Effector CD8-positive, alpha-beta T cell (primary cell): Measurements from ENCODE around the gene MFN2.

Experiments used
- DNase-seq: peaks from one replicate; lab custom pipeline; 2025; lab: John Stamatoyannopoulos, UW

The MFN2 gene

DNA sequence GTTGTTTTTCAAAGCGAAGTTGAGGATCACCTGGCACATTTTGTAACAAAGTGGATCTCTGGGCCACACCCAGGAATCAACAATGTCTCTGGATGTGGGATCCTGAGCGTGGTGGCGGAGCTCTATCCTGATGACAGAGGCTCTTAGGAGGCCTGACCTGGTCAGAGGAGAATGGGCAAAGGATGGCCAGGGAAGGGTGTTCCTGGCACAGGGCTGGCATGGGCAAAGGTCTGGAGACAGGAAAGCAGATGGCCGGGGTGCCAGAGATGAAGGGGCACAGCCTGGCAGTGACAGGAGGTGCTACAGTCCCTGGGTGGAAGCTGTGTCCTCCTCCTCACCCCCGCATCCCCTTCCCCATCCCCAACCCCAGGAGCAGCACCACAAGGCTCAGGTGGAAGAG lies 20.0 kb upstream of the MFN2 start:
- DNase-seq = no peak

DNA sequence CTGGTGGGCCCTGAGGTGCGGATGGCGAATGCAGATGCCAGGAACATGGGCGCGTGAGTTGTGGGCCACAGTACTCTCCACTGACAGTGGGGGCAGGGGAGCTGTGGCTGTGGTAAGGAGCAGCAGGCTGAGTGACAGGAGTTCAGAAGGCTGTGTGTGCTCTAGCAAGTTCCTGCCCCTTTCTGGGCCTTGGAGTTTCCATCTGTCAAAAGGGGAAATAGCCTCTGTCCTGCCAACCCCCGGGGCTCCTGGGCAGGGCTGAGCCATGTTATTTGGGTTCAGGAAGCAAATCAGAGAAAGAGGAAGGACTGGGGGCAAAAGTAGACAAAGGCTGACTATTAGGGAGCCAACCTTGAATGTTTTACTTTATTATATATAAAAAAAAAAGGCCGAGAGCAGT lies 19.5 kb upstream of the MFN2 start:
- no peak for DNase-seq

DNA sequence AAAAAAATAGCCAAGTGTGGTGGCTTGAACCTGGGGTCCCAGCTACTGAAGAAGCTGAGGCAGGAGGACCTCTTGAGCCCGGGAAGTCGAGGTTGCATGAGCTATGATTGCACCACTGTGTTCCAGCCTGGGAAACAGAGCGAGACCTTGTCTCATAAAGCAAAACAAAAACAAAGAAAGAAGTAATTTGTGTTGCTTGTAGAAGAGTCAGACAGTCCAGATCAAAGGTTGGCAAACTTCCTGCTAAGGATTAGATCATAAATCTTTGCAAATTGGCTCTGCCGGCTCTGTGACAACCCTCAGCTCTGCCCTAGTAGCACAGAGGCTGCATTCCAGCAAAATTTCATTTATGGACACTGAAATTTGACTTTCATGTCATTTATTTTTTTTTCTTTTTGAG lies 19.0 kb upstream of the MFN2 start:
- no peak for DNase-seq

DNA sequence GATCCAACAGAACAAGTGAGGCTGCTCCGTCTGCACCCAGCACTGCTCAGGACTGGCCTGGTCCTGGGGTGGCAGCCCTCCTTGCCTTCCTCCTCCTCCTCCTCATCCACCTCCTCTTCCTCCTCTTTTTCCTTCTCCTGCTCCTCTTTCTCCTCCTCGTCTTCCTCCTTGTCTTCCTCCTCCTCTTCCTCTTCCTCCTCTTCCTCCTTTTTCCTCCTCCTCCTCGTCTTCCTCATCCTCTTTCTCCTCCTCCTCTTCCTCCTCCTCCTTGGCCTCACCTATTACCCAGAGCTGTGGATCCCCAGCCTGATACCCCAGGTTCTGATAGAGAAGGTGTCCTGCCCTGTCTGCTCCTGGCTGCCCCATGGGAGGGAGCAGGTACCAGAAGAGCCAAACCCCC lies 16.6 kb upstream of the MFN2 start:
- no peak for DNase-seq

DNA sequence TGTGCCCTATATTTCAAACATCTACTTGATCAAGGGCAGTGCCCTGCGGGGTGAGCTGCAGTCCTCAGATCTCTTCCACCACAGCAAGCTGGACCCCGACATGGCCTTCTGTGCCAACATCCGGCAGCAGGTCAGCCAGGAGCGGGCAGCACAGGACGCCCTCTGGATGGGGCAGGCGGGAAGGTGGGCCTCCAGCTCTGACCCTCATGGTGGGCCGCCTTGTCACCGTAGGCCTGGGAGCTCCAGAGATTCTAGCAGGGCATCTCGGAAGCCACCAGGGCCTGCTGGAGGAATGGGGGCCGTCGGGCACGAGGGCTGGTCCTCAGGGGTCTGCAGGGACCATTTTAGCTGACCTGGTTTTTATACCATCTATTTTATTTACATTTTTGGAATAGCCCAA lies 15.6 kb upstream of the MFN2 start:
- no peak for DNase-seq

DNA sequence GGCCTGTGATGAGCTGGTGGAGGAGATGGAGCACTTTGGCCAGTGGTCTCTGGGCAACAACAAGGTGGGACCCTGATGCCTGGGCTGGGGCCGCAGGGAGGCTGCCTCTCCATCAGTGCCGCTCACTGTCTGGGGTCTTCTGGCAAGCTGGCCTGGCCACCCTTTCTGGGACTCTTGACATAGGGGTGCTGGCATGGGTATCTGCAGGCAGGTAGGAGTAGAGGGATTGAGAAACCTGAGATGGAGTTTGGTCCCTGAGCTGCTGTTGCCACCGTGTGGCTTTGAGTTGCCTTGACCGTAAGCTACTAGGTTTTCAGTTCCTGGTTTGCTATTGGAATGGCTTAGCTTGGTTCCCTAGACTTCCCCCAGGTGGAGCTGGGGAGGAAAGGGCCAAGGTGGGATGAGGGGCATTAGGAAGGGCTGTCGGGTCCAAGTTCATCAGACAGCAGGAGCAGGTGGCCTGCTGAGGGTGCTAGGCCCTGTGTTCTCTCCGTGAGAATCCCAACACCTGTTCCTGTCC lies 13.2 kb upstream of the MFN2 start:
- no peak for DNase-seq

DNA sequence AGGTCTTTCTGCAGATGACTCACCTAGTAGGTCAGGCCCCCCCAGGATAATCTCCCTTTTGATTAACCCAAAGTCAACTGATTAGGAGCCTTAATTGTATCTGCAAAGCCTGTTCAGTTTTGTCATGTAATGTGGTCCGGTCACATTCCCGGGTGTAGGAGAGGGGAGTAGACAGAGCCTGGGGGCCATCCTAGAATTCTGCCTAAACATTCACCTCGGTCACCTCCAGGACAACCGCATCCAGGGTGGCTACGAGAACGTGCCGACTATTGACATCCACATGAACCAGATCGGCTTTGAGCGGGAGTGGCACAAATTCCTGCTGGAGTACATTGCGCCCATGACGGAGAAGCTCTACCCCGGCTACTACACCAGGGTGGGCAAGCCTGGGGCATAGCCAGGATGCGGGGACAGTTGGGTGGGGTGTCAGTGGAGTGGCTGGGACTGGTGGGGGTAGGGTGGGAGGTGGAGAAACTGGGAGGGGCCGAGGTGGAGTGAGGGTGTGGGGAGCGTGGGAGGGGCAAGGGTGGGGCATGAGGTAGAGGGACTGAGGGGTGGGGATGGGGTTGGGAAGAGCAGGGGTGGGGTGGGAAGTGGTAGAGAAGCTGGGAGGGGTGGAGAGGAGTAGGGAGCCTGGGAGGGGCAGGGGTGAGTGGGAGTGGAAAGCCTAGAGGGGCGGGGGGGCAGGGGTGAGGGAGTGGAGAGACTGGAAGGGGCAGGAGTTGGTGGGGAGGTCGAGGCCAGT lies 9.6 kb upstream of the MFN2 start:
- no peak for DNase-seq

DNA sequence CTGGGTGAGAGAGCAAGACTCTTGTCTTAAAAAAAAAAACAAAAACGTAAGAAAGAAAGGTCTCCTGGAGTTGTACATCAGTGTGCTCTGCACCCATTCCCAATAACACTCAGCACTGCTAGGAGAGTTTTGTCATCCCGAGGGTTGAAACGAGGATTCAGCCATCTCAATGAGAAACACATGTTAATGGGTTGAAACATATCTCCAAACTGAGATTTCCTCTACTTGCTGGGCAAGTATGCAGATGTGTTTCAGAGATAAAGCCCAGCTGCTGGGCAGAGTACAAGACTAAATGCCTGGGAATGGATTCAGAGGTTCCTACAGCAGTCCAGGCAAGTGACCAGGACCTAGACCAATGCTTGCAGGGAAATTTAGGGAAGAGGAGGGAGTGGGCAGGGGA lies 2.6 kb upstream of the MFN2 start:
- no peak for DNase-seq

DNA sequence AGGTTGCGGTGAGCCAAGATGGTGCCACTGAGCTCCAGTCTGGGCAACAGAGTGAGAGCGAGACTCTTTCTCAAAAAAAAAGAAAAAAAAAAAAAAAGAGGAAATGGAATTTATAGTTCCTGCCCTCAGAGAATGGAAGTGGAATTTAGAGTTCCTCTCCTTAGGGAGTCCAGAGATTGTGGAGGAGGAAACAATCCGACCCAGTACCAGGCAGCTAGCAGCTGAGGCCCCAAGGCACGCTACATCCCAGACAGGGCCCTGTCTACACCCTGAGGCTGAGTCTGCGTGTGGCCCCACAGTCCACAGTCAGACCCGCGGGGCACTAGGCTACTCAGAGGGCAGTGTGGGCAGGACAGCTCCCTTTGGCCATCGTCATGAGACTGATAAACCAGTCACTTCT lies 1.9 kb upstream of the MFN2 start:
- no peak for DNase-seq

DNA sequence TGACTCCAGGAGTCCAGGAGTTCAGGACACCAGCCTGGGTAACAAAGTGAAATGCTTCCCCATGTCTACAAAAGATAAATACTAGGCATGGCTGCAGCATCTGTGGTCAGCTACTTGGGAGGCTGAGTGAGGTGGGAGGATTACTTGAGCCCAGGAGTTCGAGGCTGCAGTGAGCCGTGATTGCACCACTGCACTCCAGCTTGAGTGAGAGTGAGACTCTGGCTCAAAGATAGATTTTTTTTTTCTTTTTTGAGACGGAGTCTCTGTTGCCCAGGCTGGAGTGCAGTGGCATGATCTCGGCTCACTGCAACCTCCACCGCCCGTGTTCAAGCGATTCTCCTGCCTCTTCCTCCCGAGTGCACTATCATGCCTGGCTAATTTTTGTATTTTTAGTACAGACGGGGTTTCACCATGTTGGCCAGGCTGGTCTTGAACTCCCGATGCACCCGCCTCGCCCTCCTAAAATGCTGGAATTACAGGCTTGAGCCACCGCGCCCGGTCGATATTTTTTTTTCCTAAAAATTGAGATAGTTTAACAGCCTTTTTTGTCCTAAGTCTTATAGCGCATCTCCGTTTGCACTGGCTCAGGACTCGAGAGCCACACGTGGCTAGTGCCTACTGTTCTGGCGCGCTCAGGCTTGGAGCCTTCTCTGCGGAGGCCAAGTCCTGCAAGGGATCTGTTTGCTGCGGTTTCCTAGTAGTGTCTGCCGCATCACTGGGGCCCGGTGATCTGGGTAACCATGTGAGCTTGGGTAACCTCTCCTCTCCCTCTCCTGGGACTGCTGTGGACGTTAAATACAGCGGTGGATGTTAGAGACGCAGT lies 1.0 kb upstream of the MFN2 start:
- DNase-seq = no peak

DNA sequence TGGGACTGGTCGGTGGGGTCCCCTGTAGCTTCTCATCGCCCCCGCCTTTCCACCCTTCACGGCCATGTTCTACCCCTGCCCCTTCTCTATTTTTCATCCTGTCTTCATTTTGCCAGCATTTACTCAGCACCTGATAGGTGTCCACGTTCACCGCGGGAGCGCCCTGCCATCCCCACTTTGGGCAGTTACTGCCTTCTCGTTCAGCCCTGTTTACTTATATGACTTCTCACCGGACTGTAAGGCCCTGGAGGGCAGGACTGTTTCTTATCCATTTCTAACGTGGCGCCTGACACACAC lies 380 bp downstream of the MFN2 start:
- DNase-seq = no peak

DNA sequence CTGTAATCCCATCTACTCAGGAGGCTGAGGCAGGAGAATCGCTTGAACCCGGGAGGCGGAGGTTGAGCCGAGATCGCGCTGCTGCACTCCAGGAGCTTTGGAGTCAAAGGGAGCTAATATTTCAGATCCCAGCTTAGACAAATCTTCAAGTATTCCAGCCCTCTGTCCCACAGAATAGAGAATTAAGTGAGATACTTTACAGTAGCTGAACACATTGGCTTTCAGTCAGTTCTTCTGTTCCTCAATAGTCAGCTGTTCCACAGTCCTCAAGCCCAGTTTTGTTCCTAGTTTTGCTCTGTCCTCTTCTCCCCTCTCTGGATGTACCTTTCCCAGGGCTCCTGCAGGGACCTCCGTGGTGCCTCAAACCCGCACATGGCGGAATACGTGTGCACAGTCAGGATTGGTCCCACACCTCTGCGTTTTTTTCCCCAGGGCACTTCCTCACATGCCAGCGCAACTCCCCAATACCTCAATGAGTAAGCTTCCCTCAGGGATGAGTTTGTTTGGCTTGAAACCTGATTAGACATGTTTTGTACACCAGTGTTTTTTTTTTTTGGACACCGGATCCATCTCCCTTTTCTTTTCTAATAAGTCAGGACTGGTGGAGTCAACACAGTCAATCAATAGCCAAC lies 1.2 kb downstream of the MFN2 start:
- DNase-seq = no peak

DNA sequence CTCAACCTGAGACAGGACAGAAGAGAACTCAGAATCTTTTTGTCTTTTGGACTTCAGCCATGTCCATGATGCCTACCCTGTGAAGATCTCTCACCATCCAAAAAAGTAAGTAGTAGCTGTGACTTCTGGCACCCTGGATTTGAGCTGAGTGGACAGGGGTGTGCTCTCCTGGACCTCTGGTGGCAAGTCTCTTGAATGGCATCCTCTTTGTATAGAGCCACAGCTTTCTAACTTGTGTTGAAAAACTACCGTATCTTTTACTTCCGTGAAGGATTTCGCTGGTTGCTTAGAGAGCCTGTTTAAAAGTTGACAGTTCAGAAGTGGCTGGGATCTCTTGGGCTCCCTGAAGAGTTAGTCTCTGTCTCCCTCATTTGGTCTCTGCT lies 1.8 kb downstream of the MFN2 start:
- no peak for DNase-seq

DNA sequence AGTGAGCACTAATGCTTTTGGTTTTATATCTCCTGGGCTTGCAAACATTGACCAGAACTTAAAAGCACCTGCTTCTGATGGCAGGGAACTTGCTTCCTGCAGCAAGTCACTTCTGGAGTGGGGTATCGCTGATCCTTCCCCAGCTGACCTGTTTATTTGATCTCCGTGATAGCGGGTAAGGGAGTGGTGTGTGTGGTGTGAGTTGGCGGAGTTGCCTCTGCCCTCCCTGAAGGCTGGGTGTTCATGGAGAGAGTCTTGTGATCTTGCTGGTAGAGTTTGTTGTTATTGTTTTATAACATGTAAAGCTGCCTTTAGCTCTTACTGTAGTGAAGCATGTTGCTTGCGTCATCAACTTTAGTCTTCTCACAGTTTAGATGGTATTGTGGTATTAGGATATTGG lies 3.9 kb downstream of the MFN2 start:
- DNase-seq = no peak

DNA sequence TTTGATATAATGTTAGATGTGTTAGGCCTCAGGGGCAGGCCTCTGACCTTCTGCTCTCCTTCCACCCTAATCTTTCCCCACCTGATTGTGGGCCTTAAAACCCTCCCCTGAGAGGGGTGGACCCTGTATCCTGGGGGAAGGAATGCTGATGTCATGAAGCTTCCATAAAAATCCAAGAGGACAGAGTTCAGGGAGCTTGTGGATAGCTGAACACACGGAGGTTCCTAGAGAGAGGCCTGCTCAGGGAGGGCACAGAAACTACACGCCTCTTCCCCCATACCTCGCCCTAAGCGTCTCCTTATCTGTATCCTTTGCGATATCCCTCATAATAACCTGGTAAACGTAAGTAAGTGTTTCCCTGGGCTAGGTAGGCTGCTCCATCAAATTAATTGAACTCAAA lies 4.3 kb downstream of the MFN2 start:
- no peak for DNase-seq

DNA sequence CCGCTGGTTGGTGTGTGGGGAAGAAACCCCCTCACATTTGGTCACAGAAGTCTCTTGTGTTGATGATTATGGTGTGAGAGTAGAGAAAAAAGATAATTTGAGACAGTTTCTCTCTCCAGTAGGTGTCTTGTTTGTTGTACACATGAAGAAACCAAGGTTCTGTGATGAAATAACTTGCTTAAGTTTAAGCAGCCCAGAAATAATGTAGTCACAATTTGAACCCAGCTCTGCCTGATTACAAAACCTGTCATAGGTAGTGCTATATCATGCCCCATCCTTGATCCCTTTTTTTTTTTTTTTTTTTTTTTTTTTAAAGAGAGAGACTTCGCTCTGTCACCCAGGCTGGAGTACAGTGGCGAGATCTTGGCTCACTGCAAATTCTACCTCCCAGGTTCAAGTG lies 4.9 kb downstream of the MFN2 start:
- no peak for DNase-seq

DNA sequence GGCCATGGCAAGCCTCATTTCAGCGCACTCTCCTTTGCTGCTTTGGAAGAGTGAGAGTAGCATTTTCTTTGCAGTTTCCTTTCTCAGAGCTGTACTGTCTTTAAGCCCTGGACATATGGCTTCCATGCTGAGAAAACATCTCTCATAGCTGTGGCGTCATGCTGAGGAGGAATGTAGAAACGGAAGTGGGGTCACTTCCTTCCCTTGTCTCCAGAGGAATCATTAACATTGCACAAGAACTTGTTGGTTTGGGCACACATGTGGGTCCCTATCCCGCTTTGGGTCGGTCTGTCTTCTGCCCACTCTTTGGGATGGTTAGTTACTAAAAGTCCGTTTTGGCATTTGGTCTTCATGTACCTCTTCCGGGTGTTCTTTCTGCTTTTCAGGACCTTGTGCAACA lies 5.6 kb downstream of the MFN2 start:
- no peak for DNase-seq

DNA sequence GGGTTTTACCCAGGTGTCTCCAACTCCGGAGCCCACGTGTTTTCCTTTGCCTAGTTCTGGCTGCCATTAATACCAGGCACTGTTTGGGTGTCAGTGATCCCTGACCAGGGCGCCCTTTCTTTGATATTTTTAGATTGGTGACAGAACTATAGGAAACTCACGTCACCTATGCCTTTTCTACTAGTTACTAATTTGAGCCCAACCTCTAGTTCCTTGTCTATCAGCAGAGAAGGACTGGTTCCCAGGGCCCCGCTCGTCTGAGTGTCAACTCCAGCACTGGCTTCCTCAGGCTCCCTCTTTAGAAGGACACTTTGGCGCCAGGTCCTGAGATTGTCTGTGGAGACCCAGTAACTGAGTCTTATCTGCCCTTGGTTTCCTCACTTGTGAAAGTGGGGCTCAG lies 9.4 kb downstream of the MFN2 start:
- DNase-seq = no peak

DNA sequence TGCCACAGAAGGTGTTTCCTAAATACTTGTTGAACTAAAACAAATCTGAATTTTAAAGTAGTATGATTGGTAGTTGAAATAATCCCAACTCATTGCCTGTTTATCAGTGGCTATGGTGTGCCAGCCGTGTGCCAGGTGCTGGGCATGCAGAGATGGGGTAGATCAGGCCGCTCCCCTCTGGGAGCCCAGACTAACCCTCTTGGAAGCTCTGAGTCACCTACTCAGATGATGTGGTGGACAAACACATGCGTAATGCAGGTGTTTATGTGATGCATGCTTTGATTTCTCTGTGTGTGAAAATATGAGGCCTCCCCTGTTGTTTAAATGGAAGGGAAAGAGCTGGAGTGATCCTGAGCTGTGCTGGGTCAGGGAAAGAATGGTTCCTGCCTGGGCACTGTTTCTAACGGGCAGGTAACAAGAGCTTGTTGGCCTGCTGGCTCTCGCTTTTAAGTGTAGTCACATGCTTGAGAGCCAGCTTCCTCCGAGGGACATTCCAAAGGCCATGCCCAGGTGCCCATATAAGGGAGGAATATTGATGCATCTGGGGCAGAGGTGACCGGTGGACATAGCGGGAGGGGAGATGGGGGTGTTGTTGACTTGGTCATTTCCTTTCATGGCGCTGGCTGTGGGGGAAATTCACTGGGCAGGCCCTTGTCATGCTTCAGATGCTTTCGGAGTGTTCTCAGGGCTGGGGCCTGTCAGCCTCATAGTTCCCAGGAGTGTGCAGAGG lies 10.2 kb downstream of the MFN2 start:
- no peak for DNase-seq

DNA sequence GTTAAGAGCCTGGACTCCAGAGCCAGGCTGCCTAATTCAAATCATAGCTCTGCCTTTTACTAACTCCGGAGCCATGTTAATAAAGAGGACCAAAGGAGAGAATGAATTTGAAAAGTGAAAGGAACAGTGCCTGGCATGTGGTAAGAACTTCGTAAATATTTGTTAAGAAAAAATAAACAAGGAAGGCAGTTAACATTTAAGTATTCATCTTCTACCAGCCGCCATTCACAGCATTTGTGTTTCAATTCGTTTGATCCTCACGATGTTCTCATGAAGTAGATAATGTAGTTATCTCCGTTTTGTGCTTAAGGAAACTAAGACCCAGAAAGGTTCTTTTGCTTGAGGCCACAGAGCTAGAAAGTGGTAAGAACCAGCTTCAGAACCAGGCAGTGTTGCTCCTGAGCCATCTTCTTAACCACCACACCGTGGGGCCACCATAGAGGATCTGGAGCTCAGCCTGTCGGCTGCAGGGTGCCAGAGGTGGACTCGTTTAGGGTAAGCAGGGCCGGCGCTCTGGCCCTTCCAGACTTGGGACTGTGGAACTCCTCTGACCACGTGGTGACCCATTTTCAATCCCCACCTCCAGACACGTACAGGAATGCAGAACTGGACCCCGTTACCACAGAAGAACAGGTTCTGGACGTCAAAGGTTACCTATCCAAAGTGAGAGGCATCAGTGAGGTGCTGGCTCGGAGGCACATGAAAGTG lies 11.9 kb downstream of the MFN2 start:
- no peak for DNase-seq

DNA sequence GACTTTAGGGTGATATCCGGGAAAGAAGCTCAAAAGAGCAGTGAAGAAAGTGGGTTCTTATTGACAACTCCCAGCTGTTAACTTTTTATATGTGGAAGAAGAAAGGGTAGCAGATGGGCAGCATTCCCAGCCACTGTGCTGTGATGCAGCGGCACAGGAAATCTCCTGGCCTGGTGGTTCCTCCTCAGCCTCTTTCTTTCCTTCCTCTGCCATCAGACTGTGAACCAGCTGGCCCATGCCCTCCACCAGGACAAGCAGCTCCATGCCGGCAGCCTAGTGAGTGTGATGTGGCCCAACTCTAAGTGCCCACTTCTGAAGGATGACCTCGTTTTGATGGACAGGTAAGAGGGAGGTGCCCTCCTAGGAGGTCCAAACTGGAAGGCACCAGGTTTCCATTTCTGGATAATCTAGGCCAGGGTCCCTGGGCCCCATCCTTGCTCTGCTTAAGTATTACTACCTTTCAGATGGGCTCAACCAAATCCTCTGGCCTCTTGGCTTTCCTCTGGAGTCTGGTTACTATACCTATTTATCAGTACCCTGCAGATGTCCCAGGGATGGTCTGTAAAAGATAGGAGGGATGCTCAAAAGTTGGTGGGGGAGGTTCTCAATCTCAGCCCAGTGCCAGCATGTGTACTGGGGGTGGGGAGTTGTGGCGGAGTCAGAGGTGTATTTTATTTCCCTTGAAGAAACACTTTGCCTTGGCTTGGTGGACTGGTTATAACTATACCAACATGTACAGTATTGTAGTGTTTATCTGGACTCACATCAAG lies 17.0 kb downstream of the MFN2 start:
- DNase-seq = no peak
